GM11168 (cell line): Measurements from ENCODE around the gene P2RX1.

ENCODE experiments used
- in situ Hi-C: fragments of 300-500 bp; cut with MboI; formaldehyde crosslinking; loops from one replicate; pipeline ENCODE4 v1.12.0; 2022; ENCODE audit warnings: low sequenced_read_pairs; ENCODE audit not compliant: unreplicated experiment

Gene P2RX1

DNA sequence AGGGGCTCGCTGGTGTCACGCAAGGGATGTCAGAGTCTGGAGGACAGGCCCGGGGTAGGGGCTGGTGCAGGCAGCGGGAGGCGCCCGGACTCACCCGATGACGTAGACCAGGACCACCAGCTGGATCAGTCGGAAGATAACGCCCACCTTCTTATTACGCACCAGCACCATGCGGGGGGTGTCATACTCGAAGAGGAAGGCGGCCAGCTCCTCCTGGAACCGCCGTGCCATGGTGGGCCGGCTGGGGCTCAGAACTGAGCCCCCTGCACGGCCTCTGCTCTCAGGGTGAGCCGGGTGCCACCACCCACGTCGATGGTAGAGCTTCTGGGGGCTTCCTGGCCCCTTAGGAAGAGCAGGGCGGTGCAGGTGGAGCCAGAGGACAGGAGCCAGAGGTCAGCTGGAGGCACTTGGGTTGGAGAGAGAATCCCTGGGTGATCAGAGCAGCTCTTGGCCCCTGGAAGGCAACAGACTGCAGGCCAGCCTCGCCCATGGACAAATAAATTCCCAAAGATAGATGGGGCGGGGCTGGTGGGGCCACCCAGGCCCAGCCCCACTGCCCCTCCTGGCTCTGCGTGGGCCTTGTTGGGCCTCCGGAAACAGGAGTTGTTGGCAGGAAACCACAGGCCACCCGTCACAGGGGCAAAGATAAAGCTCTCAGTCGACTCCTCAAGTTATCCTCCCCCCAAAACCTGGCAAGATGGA, at the start of gene P2RX1:
P2RX1 (minus strand) TSS at position 471 of the 702 bp plus-strand sequence; CDS start at position 231, 240 bp downstream.
- in situ Hi-C loops, result no loop called here

DNA sequence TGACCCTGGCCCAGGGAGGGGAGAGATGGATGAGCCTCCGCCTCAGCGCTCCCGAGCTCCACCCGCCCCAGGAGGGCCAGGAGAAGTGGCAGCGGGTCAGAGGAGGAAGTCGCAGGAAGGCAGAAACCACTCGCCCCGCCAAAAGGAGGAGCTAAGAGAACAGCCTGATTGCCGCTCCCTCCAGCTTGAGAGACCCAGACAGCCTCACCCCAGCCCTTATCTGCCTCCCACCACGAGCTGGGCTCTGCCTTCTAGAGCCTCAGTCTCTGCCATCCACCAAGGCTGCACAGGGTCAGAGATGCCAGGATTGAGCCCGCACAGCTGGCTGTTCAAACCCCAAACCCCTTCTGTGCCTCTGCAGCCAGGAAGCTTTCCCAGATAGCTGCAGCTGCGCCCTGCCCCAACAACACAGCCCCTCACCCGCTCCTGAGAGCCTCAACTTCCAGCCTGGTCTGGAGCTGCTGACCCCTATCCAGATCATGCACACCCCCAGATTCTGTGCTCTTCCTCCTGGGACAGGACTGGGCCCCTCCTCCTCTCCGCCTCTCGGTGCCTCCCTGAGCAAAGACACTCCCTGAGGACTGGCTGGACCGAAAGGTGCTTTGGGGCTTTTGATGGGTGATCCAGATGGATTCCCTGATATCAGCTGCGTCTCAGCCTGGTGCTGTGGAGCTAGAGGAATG, 49.0 kb upstream of the P2RX1 start:
- in situ Hi-C loops, result no loop called here

DNA sequence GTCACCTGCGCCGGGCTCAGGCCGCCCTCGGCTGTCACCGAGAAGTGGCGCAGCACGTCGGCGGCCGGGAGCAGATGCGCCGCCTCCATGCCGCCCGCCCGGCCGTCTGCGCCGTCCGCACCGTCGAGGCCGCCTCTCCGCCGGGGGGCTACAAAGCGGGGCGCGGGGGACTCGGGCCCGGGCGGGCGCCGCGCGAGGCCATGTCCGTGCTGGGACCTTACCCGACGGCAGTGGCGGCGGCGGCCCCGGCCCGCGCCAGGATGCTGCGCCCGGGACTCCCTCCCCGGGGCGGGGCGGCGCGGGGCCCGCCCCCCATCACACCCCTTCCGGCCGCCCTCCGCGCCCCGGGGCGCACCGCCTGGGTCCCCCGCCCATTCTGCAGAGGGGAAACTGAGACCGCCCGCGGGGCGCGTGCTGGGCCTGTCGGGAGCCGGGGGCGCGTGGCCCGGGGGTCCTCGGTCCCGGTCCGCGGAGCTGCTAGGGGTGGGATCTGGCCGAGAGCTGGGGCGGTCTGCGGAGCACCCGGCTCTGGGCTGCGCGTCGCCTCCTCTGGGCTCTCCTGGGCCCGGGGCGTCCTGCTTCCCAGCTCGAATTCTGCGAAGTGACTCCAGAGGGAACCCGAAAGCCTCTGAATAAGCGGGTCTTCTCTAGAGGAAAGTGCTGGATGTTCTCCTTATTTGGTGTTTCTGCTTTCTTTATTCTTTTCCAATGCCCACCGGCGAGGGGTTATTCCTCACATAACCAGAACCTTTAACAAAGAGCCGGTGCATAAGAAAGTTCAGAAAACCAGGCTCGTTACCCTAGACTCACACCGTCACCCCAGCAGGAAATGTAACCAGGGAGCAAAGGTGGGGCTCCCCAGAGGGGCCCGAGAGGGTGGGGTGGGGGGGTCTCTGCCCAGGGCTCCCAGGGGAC, 48.2 kb upstream of the P2RX1 start, which contains the start of gene ATP2A3:
ATP2A3 (minus strand) TSS at position 235 of the 915 bp plus-strand sequence; CDS start at position 89, 146 bp downstream.
- in situ Hi-C loops, result no loop called here

DNA sequence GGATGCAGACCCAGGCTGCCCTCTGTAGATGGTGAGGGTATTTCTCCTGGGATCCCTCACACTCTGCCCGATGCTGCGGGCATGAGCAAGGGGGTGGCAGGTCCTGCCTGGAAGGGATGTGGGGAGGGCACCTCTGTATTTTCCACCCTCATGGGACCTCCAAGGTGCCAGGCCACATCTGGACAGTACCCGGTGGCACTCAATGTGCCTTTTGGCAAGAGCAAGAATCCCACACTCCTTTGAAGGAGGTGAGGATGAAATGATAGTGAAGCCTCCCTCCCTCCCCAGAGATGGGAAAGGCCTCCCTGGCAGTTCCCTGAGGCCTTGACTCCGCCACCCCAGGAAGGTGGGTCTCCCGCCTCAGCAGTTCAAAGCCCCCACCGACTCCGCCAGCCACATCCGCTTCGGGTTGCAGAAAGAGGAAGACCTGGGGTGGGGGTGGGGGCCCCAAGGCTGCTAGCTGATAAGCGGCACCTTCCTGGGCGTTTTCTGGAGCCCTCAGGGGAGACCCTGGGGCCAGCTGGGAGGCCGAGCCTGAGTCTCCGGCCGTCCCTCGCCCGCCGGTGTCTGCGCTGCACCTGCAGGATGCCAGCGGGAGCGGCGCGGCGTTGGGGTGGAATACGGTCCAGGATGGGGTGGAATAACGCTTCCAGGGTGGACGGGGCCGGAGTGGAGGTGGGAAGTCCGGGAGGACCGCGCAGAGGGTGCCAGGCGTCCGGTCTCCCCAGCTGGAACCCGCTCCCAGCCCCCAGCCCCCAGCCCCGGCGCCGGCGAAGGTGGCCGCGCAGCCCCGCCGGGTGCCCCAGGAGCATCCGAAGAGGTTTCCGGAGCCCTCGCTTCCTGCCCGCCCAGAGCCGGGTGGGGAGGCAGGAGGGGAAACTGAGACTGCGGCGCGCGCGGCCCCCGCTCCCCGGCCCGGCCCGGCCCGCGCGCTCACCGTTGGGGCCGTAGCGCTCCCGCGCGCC, 47.3 kb upstream of the P2RX1 start:
- in situ Hi-C loops, result no loop called here

DNA sequence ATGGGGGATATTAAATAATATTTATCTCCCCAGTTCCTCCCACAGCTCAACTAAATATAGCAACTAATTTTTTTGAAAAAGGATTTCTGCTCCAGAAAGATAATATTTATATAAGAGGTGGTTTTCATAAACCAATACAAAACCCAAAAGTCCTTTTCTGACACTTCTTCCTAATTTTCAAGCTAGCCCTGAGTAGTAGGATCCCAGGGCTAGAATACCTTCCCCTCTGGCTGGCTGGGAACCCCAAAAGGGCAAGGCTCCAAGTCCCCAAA, 46.6 kb upstream of the P2RX1 start:
- in situ Hi-C loops, result no loop called here

DNA sequence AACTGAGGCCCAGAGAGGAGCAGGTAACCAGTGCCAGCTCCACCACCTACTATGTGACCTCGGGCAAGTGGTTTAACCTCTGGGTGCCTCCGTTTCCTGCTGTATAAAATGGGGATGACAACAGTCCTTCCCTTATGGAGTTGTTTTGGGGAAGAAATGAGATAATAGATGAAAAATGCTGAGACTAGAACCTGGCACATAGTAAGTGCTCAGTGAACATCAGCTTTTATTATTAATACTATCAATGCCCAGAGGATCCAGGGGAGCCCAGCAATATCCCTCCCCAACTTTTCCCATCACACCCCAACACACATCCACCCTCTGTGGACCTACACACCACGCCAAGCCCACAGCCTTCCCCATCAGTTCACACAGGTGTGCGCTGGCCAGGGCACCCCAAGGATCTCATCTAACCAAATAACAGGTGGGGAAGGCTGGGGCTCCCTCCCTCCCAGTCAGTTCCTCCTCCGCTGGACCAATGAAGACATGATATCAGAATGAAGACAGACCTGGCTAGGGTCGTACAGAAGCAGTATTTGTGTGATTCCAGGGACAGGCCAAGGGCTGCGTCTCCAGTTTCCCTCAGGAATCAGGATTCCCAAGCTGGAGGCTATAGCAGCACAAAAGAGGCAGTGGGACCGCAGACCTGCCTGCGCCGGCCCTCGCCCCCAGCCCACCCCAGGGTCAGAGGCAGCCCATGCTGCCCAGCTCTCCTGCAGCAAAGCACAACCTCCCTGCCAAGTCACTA, 46.1 kb upstream of the P2RX1 start:
- in situ Hi-C loops, result no loop called here

DNA sequence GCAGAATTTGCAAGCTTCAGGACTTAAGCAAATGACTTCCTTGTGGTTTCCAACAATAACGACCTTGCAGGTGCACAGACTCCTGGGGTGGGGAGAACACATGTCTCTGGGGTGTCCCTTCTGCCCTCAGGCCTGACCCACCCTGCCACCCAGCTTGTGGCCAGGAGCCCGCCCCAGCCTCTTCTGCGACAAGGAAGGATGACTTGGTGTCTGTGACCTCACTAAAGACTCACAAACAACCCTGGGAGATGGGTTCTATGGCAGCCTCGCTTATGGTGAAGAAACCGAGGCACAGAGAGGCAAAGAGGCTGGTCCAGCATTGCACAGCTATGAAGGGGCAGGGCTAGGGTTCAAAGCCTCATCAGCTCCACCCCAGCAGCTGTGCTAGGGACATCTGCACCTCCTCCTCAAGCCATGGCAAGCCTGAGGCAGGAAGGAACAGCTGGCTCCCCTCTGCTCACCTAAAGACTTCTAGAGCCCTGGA, 45.3 kb upstream of the P2RX1 start:
- in situ Hi-C loops, result no loop called here

DNA sequence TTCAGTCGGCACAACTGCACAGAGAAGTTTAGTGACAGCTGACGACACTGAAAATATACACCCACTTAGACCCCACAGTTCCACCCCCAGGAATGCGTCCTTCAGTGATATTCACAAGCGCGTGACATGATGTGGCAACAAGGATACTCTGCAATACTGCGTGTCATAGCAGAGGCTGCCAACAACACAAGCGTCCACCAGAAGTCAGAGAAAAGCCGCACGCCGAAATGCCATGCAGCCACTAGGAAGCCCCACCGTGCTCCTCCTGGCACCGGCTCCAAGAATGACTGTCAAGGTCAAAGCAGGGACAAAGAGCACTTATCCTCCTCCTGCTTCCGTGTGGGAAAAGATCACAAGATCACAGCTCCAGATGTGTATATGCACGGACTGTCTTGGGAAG, 44.5 kb upstream of the P2RX1 start:
- in situ Hi-C loops, result no loop called here

DNA sequence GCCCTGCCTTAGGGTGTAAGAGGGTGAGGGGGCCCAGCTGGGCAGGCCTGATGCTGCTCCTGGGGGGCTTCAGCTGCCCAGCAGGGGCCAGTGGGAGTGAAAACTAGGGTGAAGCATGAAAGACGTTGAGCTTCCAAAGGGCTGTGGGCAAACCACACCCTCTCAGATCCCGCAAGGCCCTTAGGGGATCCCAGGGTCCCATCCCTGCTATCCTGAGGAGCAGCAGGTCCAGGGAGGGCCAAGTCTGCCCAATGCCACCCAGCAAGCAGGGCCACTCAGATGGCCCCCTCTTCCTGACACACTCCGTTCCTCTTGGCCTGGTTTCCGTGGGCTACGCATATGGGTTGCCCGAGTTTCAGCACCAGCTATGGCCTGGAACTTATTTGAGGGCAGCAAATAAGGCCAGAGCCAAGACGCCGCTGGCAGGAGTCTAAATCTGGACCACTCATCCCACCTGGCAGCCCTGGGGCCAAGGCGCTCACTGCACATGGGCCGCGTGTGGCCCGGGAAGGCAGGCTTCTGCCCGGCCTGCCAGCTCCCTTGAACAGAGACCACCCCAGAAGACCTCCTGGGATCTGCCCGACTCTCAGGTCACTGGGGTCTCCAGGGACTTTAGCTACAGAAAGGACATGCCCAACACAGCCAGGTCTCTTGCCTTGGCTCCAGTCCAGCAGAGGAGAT, 43.8 kb upstream of the P2RX1 start:
- in situ Hi-C loops, result no loop called here

DNA sequence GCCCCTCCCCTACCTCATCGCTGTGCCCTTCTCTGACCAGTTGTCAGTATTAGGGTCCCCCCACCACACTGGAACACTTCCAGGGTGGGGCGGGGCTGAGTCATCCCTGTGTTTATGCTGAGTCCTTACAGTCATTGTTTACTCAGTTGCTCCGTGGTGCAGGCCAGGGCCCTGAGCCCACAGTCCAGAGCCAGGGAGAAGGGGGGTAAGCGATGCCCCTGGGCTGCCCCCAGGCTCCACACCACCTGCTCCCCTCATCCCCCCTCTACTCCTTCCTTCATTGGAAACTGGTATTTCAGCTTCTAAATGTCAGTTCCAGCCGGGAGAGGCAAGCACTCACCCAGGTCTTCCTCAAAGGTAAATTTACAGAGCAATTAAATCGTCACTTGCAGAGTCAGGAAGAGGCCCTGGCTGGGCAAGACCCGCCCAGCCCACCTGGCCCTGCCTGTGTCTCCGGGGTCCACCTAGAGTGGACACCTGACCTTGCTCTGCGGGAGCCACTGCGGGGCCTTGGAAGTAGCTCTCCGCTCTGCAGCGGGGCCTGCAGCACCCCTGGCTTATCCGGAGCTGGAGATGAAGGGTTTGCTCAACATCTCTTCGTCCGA, 43.1 kb upstream of the P2RX1 start:
- in situ Hi-C loops, result no loop called here

DNA sequence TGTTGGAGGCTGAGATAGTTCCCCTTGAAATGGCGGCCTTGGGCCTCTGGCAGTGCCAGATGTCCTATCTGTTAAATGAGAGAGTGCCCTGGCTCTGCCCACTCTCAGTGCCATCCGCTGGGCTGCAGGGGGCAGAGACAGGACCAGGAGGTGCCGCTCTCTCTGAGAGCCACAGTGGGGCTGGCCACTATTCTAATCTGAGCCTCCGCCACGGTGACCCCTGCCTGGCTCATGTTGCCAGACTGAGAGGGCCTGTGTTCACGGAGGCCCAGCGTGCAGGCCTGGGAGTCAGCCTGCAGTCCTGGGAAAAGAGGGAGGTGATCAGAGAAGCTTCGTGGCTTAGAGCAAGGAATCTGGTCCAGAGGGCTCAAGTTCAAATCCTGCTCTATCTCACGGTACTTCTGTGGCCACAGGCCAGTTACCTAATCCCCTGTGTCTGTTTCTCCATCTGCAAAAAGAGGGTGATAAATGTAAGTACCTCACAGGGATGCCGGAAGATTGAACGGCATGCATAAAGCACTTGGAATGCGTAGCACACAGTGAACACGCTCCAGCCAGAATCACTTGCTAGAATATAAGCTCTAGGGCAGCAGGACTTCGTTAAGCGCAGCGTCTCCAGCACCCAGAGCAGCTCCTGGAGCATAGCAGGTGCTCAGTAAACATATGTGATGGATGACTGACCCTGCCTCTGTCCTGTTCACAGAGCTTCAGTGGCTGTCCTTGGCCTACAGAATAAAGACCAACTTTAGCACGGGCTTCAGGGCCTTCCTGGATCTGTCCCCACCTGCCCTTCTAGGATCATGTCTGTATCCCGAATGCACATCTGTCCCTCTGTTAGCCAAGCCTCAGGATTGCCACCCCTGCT, 41.7 kb upstream of the P2RX1 start:
- in situ Hi-C loops, result no loop called here

DNA sequence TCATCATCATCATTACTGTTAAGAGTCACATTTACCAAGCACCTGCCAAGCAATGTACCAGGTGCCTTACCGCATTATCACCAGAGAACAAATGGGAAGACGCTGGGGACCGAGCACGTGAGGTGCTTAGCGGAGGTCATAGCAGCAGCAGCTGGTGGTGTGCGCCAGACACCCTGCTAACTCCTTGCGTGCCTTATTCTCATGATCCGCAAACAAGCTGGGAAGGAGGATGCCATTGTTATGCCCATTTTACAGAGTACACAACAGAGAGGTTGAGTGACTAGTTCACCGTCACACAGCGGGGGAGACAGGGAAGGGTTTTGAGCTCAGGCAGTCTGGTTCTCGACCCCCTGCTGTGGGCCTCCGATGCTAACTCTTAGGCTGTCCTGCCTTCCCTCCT, 40.7 kb upstream of the P2RX1 start:
- in situ Hi-C loops, result no loop called here

DNA sequence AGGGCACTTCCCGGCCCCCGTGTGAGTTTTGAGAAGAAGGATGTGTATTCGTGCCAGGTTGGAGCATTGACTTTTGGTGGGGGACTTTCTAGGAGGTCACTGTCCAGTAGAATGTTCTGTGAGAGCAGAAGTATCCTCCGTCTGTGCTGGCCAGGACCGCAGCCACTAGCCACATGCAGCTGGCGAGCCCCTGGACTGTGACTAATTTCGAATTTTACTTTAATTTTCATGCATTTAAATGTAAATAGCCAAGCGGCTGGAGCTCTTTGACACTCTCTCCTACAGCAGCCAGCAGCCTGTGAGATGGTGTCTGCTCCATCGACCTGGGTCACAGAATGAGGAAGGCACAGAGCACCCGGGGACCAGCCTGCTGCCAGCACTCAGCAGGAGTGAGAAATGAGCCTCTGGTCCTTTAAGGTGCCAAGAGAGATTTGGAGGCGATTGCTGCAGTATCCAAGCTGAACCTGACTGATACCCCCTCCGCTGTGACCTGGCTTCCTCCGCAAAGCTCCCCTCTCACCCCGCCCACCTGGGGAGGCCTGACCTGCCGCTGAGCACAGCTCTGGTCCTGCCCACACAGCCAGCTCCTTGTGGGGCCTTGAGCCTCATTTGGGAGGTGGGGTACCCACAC, 40.2 kb upstream of the P2RX1 start:
- in situ Hi-C loops, result no loop called here

DNA sequence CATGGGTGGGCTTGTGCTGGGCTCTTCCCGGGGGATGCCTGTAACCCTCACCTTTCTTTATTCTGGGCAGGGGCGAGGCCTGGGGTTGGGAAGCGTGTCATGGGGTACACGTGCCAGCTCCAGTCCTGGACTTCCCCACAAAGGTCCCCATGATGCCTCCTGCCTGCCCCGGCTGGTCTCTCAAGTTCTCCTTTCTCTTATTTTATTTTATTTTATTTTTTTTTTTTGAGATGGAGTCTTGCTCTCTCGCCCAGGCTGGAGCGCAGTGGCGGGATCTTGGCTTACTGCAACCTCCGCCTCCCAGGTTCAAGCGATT, 39.4 kb upstream of the P2RX1 start:
- in situ Hi-C loops, result no loop called here

DNA sequence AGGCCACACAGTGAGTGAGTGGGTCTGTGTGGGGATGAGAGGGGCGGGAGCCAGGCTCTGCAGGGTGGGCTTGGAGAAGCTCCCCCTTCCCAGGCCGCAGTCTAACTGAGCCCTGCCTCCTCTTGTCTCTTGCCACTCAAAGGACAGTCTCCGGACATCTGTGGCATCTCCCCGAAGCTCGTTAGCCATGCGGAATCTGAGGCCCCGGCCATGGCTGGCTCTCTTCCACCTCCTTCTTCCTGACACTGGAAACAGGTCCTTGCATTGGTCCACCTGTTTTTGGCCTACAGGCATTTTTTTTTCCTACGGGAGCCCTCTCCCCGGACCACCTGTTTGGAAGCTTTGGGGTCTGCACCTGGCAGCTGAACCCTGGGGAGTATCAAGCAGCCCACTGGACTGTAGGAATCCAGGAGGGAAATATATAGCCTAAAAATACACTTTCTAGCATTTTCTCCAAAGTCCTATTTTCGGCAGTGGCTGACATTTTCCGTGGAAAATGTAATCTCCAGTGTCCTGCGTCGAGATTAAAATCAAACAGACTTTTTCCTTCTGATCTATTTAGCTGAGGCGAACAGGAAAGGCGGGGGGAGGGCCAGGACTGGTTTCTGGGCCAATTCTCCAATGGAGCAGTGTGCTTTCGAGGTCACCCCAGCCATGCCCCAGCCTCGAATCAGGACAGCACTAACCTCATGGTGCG, 38.9 kb upstream of the P2RX1 start:
- in situ Hi-C loops, result no loop called here

DNA sequence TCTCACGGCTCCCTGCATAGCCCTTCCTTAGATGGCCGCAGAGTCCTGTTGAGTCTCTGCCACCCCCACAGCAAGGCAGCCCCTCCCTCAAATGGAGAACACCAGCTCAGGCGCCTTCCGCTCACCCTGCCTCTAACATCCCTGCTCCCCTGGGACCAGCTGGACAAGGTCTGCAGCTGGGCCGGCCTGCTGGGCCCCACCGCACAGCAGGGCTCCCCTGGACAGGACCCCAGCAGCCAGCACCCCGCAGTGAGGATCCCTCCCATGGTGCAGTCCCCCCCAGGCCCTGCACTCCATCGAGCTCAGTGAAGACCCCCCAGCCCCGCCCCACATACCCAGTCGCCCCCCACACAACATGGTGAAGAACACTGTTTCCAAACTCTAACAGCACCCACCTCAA, 37.8 kb upstream of the P2RX1 start:
- in situ Hi-C loops, result no loop called here
